Ovary (tissue), 9 donors: ENCODE measurements around the gene MYB. TPM values are rescaled to one million over a fixed set of nuclear protein-coding genes. Genes with fewer than 3 reads are reported as not detected.
"Not testable (repeated sequence)": the region's sequence is repeated elsewhere in the genome, so short reads cannot be mapped to it uniquely, and the experiment has no call there.

Source experiments
- DNase-seq, 5 donors: peaks; one replicate each; pipeline ENCODE4 v3.0.0-alpha.2; 2019 to 2020
- H3K27ac ChIP-seq, 2 donors: fragments of 200-600 bp; one replicate each; pipeline versions ENCODE4 v1.5.1 to v1.8.0; 2019 to 2022
- H3K27me3 ChIP-seq: fragments of 200-600 bp; one replicate; pipeline ENCODE4 v1.8.0; 2022
- H3K36me3 ChIP-seq: fragments of 200-600 bp; sonication (generic); one replicate; pipeline ENCODE4 v1.5.1; 2019
- H3K4me1 ChIP-seq: one replicate; pipeline ENCODE4 v1.8.1; 2013; ENCODE audit warnings: mild to moderate bottlenecking, moderate library complexity; ENCODE audit not compliant: insufficient read depth
- H3K4me3 ChIP-seq: fragments of 200-600 bp; sonication (generic); one replicate; pipeline ENCODE4 v1.5.1; 2017
- H3K9me3 ChIP-seq, 2 donors: fragments of 200-600 bp in 1 of 2; sonication (generic) in 1 of 2; one replicate each; pipeline versions ENCODE4 v1.5.1 to v1.8.1; 2013 to 2019; ENCODE audit warnings: mild to moderate bottlenecking in 1 of 2, moderate library complexity in 1 of 2
- EP300 ChIP-seq: sonication (generic); formaldehyde crosslinking; IDR thresholded peaks from one replicate; pipeline ENCODE4 v1.6.1; 2017; ENCODE audit warnings: antibody characterized with exemption
- POLR2A ChIP-seq: fragments of 450-650 bp; IDR thresholded peaks from one replicate; pipeline ENCODE4 v1.6.1; 2017; ENCODE audit warnings: antibody characterized with exemption, mild to moderate bottlenecking, moderate library complexity
- WGBS, 3 donors: extraction: QIAGEN DNeasy Blood & Tissue Kit in 1 of 3; methylation state at CpG; one replicate each; pipeline versions ENCODE4 v1.1.5 to v1.1.7; 2013 to 2017; 5-methylcytosine and 5-hydroxymethylcytosine counted together
- intact Hi-C, 4 donors: fragments of 100-400 bp; cut with DNase I; formaldehyde crosslinking; loops; one replicate each; pipeline versions ENCODE4 v1.11.0 to v1.15.1; 2022 to 2023
- polyA plus RNA-seq, 2 donors: library from polyadenylated mRNA; stranded (reverse); fragments of 200-250 nt in 1 of 2; fragments of 350-450 nt in 1 of 2; fragmentation: Illumina TruSeq in 1 of 2; extraction: RNeasy Lipid Tissue Mini Kit (QIAGEN cat#74804) in 1 of 2; gene quantifications; one replicate each; pipeline ENCODE4 v1.2.3, GENCODE V29; 2013 to 2014
- total RNA-seq, 7 donors: library from RNA; depleted of rRNA in 2 of 7; stranded (reverse); fragments of >200 nt in 2 of 7; fragmentation: NEBNext Ultra II Directional in 3 of 7; extraction: Animal tissue kit (Norgen Biotek cat#: 25700) in 3 of 7; gene quantifications; one replicate each; pipeline versions ENCODE4 v1.1.0 to v1.2.4, GENCODE V29; 2016 to 2023
- TF ChIP-seq, protein P1 (sequence below), 3 donors: fragments of 450-650 bp in 2 of 3; fragments of 200-600 bp in 1 of 3; IDR thresholded peaks; one replicate each; pipeline versions ENCODE4 v1.5.1 to v1.8.0; 2016 to 2022; ENCODE audit warnings: antibody characterized with exemption in 3 of 3, mild to moderate bottlenecking in 1 of 3
- donor health status: DM: no; HTN: no; CAD: no; lungs with moderate emphysema.
- donor health status: DM: no; HTN: no; CAD: no.
- donor health status: Bipolar disorder and iron deficiency.
- donor health status: DM: yes; HTN: yes; CAD: no.
- donor health status: DM: no; HTN: no; CAD: no.
- donor health status: DM: yes; HTN: yes; CAD: no.

MYB gene
- total and polyA plus RNA-seq, 9 donors: 0.07 to 7.0 (median 1.0) TPM; not detected in 2

DNA sequence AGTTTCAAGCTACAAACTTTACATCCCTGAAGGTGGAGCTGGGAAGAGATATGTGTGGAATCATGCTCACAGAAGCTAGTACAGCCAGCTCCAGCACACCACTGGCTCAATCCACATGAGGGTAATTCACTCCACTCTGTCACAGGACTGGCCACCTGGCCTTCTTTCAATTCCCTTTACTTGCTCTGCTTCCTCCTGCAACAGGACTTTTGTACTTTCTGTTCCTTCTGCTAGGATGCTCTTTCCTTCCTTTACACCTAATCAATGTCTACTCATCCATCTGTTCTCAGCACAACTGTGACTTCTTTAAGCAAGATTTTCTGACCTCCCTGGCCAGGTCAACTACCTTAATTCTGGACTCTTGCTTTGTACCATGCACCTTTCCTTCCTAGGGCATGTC is 39.4 kb upstream of the MYB start:
- H3K36me3 ChIP-seq: no peaks in the 10 kb centered on the region
- H3K4me1 ChIP-seq: no peaks in the 10 kb centered on the region
- no peaks in the 10 kb centered on the region for H3K9me3 ChIP-seq
- H3K27ac ChIP-seq: no peak overlapping the region
- intact Hi-C loops: no loop called here
- DNase-seq: no peak
- H3K27me3 ChIP-seq: no peaks in the 10 kb centered on the region
- no peak overlapping the region for H3K4me3 ChIP-seq
- TF ChIP-seq POLR2A (no peak), EP300 (no peak)
- TF ChIP-seq, protein P1, sequence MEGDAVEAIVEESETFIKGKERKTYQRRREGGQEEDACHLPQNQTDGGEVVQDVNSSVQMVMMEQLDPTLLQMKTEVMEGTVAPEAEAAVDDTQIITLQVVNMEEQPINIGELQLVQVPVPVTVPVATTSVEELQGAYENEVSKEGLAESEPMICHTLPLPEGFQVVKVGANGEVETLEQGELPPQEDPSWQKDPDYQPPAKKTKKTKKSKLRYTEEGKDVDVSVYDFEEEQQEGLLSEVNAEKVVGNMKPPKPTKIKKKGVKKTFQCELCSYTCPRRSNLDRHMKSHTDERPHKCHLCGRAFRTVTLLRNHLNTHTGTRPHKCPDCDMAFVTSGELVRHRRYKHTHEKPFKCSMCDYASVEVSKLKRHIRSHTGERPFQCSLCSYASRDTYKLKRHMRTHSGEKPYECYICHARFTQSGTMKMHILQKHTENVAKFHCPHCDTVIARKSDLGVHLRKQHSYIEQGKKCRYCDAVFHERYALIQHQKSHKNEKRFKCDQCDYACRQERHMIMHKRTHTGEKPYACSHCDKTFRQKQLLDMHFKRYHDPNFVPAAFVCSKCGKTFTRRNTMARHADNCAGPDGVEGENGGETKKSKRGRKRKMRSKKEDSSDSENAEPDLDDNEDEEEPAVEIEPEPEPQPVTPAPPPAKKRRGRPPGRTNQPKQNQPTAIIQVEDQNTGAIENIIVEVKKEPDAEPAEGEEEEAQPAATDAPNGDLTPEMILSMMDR (IDR thresholded peaks at IDR 0.05): no peak

DNA sequence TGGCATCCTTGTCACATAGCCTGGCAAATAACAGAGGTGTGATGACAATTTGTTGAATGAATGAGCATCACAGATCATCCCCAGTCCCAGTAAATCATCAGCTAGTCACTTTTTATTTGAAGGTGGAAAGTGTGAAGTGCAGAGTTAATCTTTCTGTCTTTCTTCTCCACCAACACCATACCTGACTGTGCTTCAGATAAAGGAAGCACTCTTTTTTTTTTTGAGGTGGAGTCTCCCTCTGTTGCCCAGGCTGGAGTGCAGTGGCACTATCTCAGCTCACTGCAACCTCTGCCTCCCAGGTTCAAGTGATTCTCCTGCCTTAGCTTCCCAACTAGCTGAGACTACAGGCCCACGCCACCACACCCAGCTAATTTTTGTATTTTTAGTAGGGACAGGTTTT is 38.9 kb upstream of the MYB start:
- H3K4me1 ChIP-seq, intact Hi-C loops, H3K27ac ChIP-seq, DNase-seq, H3K9me3 ChIP-seq, H3K36me3 ChIP-seq, H3K4me3 ChIP-seq, H3K27me3 ChIP-seq: not testable (repeated sequence)
- 94 to 100% (median 98%) methylated on average over 1 of the region's 1 CpG for WGBS, 3 donors

DNA sequence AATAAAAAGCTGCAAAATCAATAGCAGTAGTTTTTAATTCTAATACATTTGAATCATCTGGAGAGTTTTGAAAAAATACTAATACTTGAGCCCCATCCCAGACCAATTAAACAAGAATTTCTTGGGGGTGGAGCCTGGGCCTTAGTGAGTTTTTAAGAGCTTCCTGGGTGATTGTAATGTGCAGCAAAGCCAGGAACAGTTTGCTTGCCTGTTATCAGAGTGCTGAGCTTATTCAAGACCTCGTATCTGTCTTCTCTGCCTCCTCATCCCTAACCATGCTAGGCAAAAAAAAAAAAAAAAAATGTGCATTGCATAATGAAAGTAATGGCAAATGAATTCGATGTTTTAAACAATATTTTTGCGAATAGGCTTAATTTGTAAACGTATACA is 36.4 kb upstream of the MYB start:
- H3K36me3 ChIP-seq: no peaks in the 10 kb centered on the region
- no peak overlapping the region for H3K4me3 ChIP-seq
- intact Hi-C loops: no loop called here
- no peaks in the 10 kb centered on the region for H3K27me3 ChIP-seq
- WGBS, 3 donors: 30 to 37% (median 31%) methylated on average over 4 of the region's 4 CpGs
- H3K27ac ChIP-seq: no peak overlapping the region
- no peak for DNase-seq
- H3K9me3 ChIP-seq: no peaks in the 10 kb centered on the region
- H3K4me1 ChIP-seq: no peaks in the 10 kb centered on the region
- TF ChIP-seq, protein P1 (IDR thresholded peaks at IDR 0.05): no peak
- TF ChIP-seq EP300 (no peak), POLR2A (no peak)

DNA sequence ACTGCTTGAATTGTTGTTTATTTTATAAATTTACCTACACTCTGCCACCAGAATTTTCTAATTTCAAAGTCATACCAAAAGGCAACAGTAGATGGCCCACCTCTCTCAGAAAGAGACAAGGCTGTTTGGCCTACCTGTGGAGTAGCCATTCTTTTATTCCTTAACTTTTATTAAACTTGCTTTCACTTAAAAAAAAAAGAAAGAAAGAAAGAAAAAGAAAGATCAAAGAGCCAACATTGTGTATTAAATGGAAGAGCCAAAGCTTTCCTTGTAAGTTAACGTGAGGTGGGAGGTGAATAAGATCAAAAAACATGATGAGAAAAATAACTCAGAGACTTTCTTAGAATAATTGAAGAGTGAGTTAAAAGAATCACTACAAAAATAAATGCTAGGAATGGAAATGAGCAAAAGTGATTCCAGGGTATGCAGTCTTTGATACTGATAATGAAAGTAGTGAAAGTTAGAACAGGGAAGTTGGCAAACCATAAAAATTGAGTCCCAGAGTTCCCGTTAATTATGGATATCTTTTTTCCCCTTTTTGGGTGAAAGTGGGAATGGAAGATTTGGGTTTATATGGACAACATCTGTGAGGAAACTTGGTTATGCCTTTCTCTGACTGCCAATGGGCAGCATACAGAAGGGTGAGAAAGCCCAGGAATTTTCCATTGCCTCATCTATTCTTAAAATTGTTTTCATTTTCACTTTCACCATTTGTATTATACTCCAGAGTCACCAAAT is 35.9 kb upstream of the MYB start:
- WGBS, 3 donors: 85 to 90% (median 89%) methylated on average over 2 of the region's 2 CpGs
- H3K9me3 ChIP-seq: no peaks in the 10 kb centered on the region
- no peaks in the 10 kb centered on the region for H3K36me3 ChIP-seq
- no peaks in the 10 kb centered on the region for H3K27me3 ChIP-seq
- H3K4me1 ChIP-seq: no peaks in the 10 kb centered on the region
- DNase-seq: no peak
- TF ChIP-seq EP300: no peak
- TF ChIP-seq, protein P1 (IDR thresholded peaks at IDR 0.05): no peak
- TF ChIP-seq POLR2A: no peak
- intact Hi-C loops: no loop called here
- H3K4me3 ChIP-seq: no peak overlapping the region
- H3K27ac ChIP-seq: no peak overlapping the region

DNA sequence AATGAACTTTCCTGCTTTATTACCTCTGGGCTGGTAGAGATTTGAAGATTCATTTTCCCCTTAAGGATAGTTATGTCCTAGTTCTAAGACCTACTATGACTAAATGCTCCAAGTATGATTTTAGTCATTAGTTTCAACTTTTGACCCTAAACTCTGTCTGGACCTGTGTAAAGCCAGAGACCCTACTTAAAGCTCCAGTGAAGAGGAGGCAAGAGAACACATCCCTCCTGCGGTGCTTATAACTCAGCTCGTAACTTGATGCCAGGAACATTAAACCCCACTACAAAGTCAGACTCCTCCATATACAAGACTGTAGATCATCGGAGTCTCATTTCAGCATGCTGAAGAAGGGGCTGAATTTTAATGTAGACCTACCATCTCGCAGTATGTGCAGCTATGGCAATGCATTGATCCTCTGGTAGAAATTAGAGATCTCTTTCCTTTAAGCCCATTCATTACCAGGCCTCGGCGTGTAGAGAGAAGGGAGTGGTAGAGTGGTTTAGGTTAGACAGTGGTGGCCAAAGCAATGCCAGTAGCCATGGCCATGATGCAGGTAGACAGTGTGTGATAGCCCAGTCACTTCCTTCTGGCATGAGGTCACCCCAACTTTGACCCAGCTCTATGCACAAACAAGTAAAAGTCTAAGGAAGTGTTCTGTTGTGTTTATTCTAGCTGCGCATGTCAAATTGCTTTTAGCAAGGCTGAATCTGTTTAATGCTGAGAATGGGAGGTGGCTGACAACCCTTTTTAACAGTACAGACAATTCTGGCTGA is 34.8 kb upstream of the MYB start:
- Histone ChIP-seq H3K4me1 (no peaks in the 10 kb centered on the region), H3K36me3 (no peaks in the 10 kb centered on the region), H3K27ac (no peak overlapping the region), H3K27me3 (no peaks in the 10 kb centered on the region), H3K4me3 (no peak overlapping the region), H3K9me3 (no peaks in the 10 kb centered on the region)
- WGBS, 3 donors: 83 to 85% (median 83%) methylated on average over 7 of the region's 7 CpGs
- no peak for DNase-seq
- TF ChIP-seq, protein P1 (IDR thresholded peaks at IDR 0.05): no peak
- TF ChIP-seq EP300: no peak
- no peak for TF ChIP-seq POLR2A
- intact Hi-C loops: no loop called here
